Esophagus squamous epithelium (tissue), 4 donors: ENCODE measurements around the gene STK26.

ENCODE experiments used
- CTCF ChIP-seq, 6 experiments: fragments of 450-650 bp in 4 of 6; fragments of 200-600 bp in 2 of 6; sonication (generic) in 2 of 6; IDR thresholded peaks; one replicate each; pipeline ENCODE4 v1.5.1; 2016 to 2019; ENCODE audit warnings: antibody characterized with exemption in 6 of 6, mild to moderate bottlenecking in 4 of 6, moderate library complexity in 4 of 6
- POLR2A ChIP-seq, 4 donors: fragments of 450-650 bp; IDR thresholded peaks; one replicate each; pipeline ENCODE4 v1.6.1; 2017; ENCODE audit warnings: antibody characterized with exemption in 4 of 4, mild to moderate bottlenecking in 4 of 4, moderate library complexity in 3 of 4

- TF ChIP-seq CTCF (IDR thresholded peaks at IDR 0.05): no peak
- no peak for TF ChIP-seq POLR2A (IDR thresholded peaks at IDR 0.05)
Measured at GRCh38 chrX:132044953-132045352, 21.9 kb downstream of the STK26 start.
